Measurements from ENCODE around the gene MEIS1. TPM values are rescaled to one million over a fixed set of nuclear protein-coding genes. Genes with fewer than 3 reads are reported as not detected.

Gene MEIS1
- total RNA-seq, 1 experiment from 2014 or later: 89.4 TPM

DNA sequence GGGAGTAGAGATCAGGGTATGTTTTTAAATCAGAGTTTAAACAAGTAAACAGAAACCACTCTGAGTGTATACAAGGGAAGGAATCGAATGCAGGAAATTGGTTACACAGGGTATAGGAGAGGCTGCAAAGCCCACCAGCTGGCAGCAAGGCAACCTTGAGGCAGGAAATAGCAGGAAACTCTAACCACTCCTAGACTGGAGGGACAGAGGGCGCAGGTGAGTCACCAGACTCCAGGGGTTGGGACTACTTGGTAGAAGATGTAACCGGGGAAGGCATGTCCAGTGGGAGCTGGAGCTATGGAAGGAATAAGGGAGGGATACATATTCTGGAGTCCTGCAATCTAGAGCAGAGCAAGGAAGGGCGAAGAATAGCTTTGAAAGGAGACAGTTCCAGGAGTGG is 152.3 kb downstream of the MEIS1 start:
- Histone ChIP-seq H3K36me3 (ENCODE audit: insufficient read depth, low read length, poor library complexity, severe bottlenecking) (no peaks in the 10 kb centered on the region), H3K4me1 (ENCODE audit: insufficient read depth, low read length, poor library complexity, severe bottlenecking) (peaks cover 20% of the 10 kb centered on the region), H3K9me3 (ENCODE audit: low read depth, low read length, poor library complexity, severe bottlenecking) (no peaks in the 10 kb centered on the region), H3K27me3 (replicated peaks; ENCODE audit: insufficient read depth, low read depth, low read length, poor library complexity) (no peaks in the 10 kb centered on the region), H3K4me3 (ENCODE audit: low read depth, low read length, poor library complexity, severe bottlenecking) (no peak overlapping the region), H3K27ac (ENCODE audit: low read depth, low read length, poor library complexity, severe bottlenecking) (no peak overlapping the region)
- no TSS peak for BruUV-seq (replicated peaks)
- POLR2A ChIA-PET (ENCODE audit: low non-redundant PET): interaction anchor here (0.7 kb wide), 1 partner anchor 258 kb away, joined by 3 read pairs; no protein-coding TSS in a partner anchor
- peak; percentile 49 for DNase-seq (ENCODE audit: low spot score)
- TF ChIP-seq, protein P1, sequence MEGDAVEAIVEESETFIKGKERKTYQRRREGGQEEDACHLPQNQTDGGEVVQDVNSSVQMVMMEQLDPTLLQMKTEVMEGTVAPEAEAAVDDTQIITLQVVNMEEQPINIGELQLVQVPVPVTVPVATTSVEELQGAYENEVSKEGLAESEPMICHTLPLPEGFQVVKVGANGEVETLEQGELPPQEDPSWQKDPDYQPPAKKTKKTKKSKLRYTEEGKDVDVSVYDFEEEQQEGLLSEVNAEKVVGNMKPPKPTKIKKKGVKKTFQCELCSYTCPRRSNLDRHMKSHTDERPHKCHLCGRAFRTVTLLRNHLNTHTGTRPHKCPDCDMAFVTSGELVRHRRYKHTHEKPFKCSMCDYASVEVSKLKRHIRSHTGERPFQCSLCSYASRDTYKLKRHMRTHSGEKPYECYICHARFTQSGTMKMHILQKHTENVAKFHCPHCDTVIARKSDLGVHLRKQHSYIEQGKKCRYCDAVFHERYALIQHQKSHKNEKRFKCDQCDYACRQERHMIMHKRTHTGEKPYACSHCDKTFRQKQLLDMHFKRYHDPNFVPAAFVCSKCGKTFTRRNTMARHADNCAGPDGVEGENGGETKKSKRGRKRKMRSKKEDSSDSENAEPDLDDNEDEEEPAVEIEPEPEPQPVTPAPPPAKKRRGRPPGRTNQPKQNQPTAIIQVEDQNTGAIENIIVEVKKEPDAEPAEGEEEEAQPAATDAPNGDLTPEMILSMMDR (conservative IDR thresholded peaks at IDR 0.05; ENCODE audit: low read depth, low read length): peak; percentile 39; the same call in 1 of the 2 replicates
- TF ChIP-seq EZH2 (IDR thresholded peaks at IDR 0.05; ENCODE audit: borderline replicate concordance, low read depth, low read length, poor library complexity, severe bottlenecking): no peak
- intact Hi-C loops (cut with micrococcal nuclease; ENCODE audit: unreplicated experiment): loop anchor here (5.0 kb wide), 2 partner anchors 730 to 1255 kb away; no protein-coding TSS in a partner anchor
- CTCF ChIA-PET: no interaction called here

DNA sequence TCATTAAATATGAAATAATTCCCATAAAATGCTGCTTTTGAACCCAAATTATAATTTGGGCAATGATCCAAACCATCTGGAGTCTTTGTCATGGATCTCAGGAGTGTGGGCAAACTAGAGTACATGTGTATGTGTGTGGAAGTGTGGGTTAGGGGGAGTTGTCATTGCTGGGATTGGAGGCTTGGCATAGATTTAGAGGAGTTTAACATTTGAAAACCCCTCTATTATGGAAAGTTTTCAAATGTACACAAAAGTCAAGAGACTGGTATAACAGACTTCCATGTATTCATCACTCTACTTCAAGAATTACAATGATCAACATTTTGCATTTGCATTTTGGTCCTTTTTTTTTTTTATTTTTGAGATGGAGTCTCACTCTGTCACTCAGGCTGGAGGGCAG is 159.1 kb downstream of the MEIS1 start:
- BruUV-seq (replicated peaks): no TSS peak
- no peak overlapping the region for H3K4me3 ChIP-seq (ENCODE audit: low read depth, low read length, poor library complexity, severe bottlenecking)
- POLR2A ChIA-PET (ENCODE audit: low non-redundant PET): no interaction called here

DNA sequence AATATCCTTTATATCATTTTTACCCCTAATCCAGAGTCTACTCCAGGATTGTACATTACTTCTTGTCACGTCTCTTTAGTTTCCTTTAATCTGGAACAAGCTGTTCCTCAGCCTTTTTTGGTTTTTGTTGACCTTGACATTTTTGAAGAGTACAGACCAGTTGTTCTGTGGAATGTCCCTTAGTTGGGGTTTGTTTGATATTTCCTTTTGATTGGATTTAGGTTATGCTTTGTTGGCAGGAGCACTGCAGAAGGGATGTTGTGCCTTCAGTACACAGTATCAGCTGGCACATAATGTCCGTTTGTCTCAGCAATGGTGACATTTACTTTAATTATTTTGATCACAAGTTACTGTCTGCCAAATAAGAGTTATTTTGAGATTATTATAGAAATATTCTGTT is 160.6 kb downstream of the MEIS1 start:
- Histone ChIP-seq H3K27me3 (replicated peaks; ENCODE audit: insufficient read depth, low read depth, low read length, poor library complexity) (no peaks in the 10 kb centered on the region), H3K4me1 (ENCODE audit: insufficient read depth, low read length, poor library complexity, severe bottlenecking) (no peaks in the 10 kb centered on the region), H3K4me3 (ENCODE audit: low read depth, low read length, poor library complexity, severe bottlenecking) (no peak overlapping the region), H3K9me3 (ENCODE audit: low read depth, low read length, poor library complexity, severe bottlenecking) (peaks cover 2% of the 10 kb centered on the region), H3K36me3 (ENCODE audit: insufficient read depth, low read length, poor library complexity, severe bottlenecking) (no peaks in the 10 kb centered on the region), H3K27ac (ENCODE audit: low read depth, low read length, poor library complexity, severe bottlenecking) (no peak overlapping the region)
- intact Hi-C loops (cut with micrococcal nuclease; ENCODE audit: unreplicated experiment): no loop called here
- ChIA-PET POLR2A (ENCODE audit: low non-redundant PET) (no interaction called here), CTCF (no interaction called here)
- no TSS peak for BruUV-seq (replicated peaks)
- DNase-seq (ENCODE audit: low spot score): no peak
- no peak for TF ChIP-seq EZH2 (IDR thresholded peaks at IDR 0.05; ENCODE audit: borderline replicate concordance, low read depth, low read length, poor library complexity, severe bottlenecking)
- TF ChIP-seq, protein P1 (conservative IDR thresholded peaks at IDR 0.05; ENCODE audit: low read depth, low read length): no peak

More for the DNA sequence above, 159.1 kb downstream of the MEIS1 start:
- intact Hi-C loops (cut with micrococcal nuclease; ENCODE audit: unreplicated experiment): no loop called here
- no peak for TF ChIP-seq EZH2 (IDR thresholded peaks at IDR 0.05; ENCODE audit: borderline replicate concordance, low read depth, low read length, poor library complexity, severe bottlenecking)
- TF ChIP-seq, protein P1 (conservative IDR thresholded peaks at IDR 0.05; ENCODE audit: low read depth, low read length): no peak
- Histone ChIP-seq H3K27ac (ENCODE audit: low read depth, low read length, poor library complexity, severe bottlenecking) (no peak overlapping the region), H3K36me3 (ENCODE audit: insufficient read depth, low read length, poor library complexity, severe bottlenecking) (no peaks in the 10 kb centered on the region), H3K4me1 (ENCODE audit: insufficient read depth, low read length, poor library complexity, severe bottlenecking) (no peaks in the 10 kb centered on the region), H3K9me3 (ENCODE audit: low read depth, low read length, poor library complexity, severe bottlenecking) (peaks cover 2% of the 10 kb centered on the region), H3K27me3 (replicated peaks; ENCODE audit: insufficient read depth, low read depth, low read length, poor library complexity) (no peaks in the 10 kb centered on the region)
- CTCF ChIA-PET: no interaction called here
- no peak for DNase-seq (ENCODE audit: low spot score)
